ENCODE measurements around the gene CSNK1G1.

GRCh38 chr15:64149893-64150578 lies 205.9 kb downstream of the CSNK1G1 start:
- no peak for TF ChIP-seq BCL3 (IDR thresholded peaks at IDR 0.05)
- TF ChIP-seq REST (IDR thresholded peaks at IDR 0.05), result no peak
- TF ChIP-seq ZSCAN20 (CRISPR knock-in tag; IDR thresholded peaks at IDR 0.05), result no peak
- TF ChIP-seq, protein P1, sequence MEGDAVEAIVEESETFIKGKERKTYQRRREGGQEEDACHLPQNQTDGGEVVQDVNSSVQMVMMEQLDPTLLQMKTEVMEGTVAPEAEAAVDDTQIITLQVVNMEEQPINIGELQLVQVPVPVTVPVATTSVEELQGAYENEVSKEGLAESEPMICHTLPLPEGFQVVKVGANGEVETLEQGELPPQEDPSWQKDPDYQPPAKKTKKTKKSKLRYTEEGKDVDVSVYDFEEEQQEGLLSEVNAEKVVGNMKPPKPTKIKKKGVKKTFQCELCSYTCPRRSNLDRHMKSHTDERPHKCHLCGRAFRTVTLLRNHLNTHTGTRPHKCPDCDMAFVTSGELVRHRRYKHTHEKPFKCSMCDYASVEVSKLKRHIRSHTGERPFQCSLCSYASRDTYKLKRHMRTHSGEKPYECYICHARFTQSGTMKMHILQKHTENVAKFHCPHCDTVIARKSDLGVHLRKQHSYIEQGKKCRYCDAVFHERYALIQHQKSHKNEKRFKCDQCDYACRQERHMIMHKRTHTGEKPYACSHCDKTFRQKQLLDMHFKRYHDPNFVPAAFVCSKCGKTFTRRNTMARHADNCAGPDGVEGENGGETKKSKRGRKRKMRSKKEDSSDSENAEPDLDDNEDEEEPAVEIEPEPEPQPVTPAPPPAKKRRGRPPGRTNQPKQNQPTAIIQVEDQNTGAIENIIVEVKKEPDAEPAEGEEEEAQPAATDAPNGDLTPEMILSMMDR (IDR thresholded peaks at IDR 0.05), result no peak
- no peak for TF ChIP-seq ESRRA (IDR thresholded peaks at IDR 0.05; ENCODE audit: borderline replicate concordance, low read length)

Measured in A549 (cell line).